Stimulated activated CD4-positive, alpha-beta T cell treated with anti-CD3 and anti-CD28 coated beads, Interleukin-4, amount 100 ng/mL, for 4 hours (primary cell): ENCODE data around the gene CATSPERZ.

Experiments
- DNase-seq, 2 experiments: peaks; one replicate each; pipeline ENCODE4 v3.0.0-alpha.2; 2020

Gene CATSPERZ

GRCh38 chr11:64299847-64300648 lies at the start of gene CATSPERZ:
Gene CATSPERZ, plus strand, starts transcription at chr11:64300358. Its CDS starts 53 bp downstream, at chr11:64300411.
- no peak for DNase-seq

- no peak for DNase-seq
These were observed 49.6 kb upstream of the CATSPERZ start for GRCh38 chr11:64250415-64251015.

GRCh38 chr11:64251016-64251752 lies 49.0 kb upstream of the CATSPERZ start, which contains the start of gene PLCB3:
Gene PLCB3, plus strand, starts transcription at chr11:64251530. Its CDS starts 120 bp downstream, at chr11:64251650.
- DNase-seq, result peak; percentile 54 to 71

GRCh38 chr11:64251753-64252002 lies 48.5 kb upstream of the CATSPERZ start:
- no peak for DNase-seq

GRCh38 chr11:64252003-64252872 lies 47.9 kb upstream of the CATSPERZ start:
- DNase-seq, result no peak

GRCh38 chr11:64253043-64253442 lies 47.1 kb upstream of the CATSPERZ start:
- no peak for DNase-seq

- DNase-seq, result no peak
These were observed 46.7 kb upstream of the CATSPERZ start for GRCh38 chr11:64253481-64253880.

- no peak for DNase-seq
These were observed 45.8 kb upstream of the CATSPERZ start for GRCh38 chr11:64254326-64254725.

GRCh38 chr11:64255135-64256128 lies 44.7 kb upstream of the CATSPERZ start:
- no peak for DNase-seq

- DNase-seq, result no peak
These were observed 43.9 kb upstream of the CATSPERZ start for GRCh38 chr11:64256300-64256699.

GRCh38 chr11:64258356-64258755 lies 41.8 kb upstream of the CATSPERZ start:
- no peak for DNase-seq

- DNase-seq, result no peak
These were observed 41.1 kb upstream of the CATSPERZ start for GRCh38 chr11:64258946-64259532.

- no peak for DNase-seq
These were observed 40.6 kb upstream of the CATSPERZ start for GRCh38 chr11:64259533-64260067.

GRCh38 chr11:64260147-64260708 lies 39.9 kb upstream of the CATSPERZ start:
- DNase-seq, result no peak

- no peak for DNase-seq
These were observed 38.5 kb upstream of the CATSPERZ start for GRCh38 chr11:64261556-64262080.

- no peak for DNase-seq
These were observed 37.7 kb upstream of the CATSPERZ start for GRCh38 chr11:64262271-64263002.

GRCh38 chr11:64263021-64263946 lies 36.9 kb upstream of the CATSPERZ start:
- DNase-seq, result no peak

- no peak for DNase-seq
These were observed 36.2 kb upstream of the CATSPERZ start for GRCh38 chr11:64263947-64264317.
